Activated CD8-positive, alpha-beta T cell treated with anti-CD3 and anti-CD28 coated beads for 36 hours (primary cell): ENCODE results near the gene CXCL13. TPM values are rescaled to one million over a fixed set of nuclear protein-coding genes. Genes with fewer than 3 reads are reported as not detected.
A peak's percentile ranks its signal among the peaks of the same experiment; 100 is the strongest.

Experiments used
- ATAC-seq: fragments of 200-7000 bp; cut with Tn5 transposase; one replicate; pipeline ENCODE4 v1.10.0; 2021; ENCODE audit warnings: mild to moderate bottlenecking, moderate library complexity
- CTCF ChIA-PET: fragments of 350-600 bp; sonication (Branson Sonifier 250); formaldehyde crosslinking; loops from one replicate; lab custom pipeline; 2021; ENCODE audit warnings: antibody characterized with exemption; lab: Charles Lee
- POLR2A ChIA-PET: fragments of 350-600 bp; sonication (Branson Sonifier 250); formaldehyde crosslinking; loops from one replicate; lab custom pipeline; 2021; ENCODE audit warnings: antibody characterized with exemption; lab: Charles Lee
- DNase-seq: peaks from one replicate; pipeline ENCODE4 v3.0.0-alpha.2; 2020
- H3K27ac Mint-ChIP-seq: one replicate; pipeline ENCODE4 v1.8.0; 2021; ENCODE audit warnings: mild to moderate bottlenecking, mixed read lengths
- H3K27me3 Mint-ChIP-seq: one replicate; pipeline ENCODE4 v1.8.0; 2021; ENCODE audit warnings: mixed read lengths
- H3K36me3 Mint-ChIP-seq: one replicate; pipeline ENCODE4 v1.8.0; 2021; ENCODE audit warnings: low read depth, mixed read lengths
- H3K4me1 Mint-ChIP-seq: one replicate; pipeline ENCODE4 v1.8.0; 2021; ENCODE audit warnings: low read depth, mixed read lengths
- H3K4me3 Mint-ChIP-seq: one replicate; pipeline ENCODE4 v1.8.0; 2021; ENCODE audit warnings: mild to moderate bottlenecking, moderate library complexity, mixed read lengths
- H3K9me3 Mint-ChIP-seq: one replicate; pipeline ENCODE4 v1.8.0; 2021; ENCODE audit warnings: mixed read lengths
- intact Hi-C: fragments of 100-400 bp; cut with micrococcal nuclease; formaldehyde crosslinking; loops from one replicate; pipeline ENCODE4 v1.10.0; 2022
- total RNA-seq, 2 experiments: library from RNA; stranded (reverse); gene quantifications; one replicate each; pipeline ENCODE4 v1.2.3, GENCODE V29; 2021
- TF ChIP-seq, protein P1 (sequence below): fragments of 200-600 bp; IDR thresholded peaks from one replicate; pipeline ENCODE4 v1.8.0; 2022; ENCODE audit warnings: antibody characterized with exemption, mild to moderate bottlenecking

Gene CXCL13
- total RNA-seq, 2 experiments from 2014 or later = 0.43 TPM; not detected in 1

DNA sequence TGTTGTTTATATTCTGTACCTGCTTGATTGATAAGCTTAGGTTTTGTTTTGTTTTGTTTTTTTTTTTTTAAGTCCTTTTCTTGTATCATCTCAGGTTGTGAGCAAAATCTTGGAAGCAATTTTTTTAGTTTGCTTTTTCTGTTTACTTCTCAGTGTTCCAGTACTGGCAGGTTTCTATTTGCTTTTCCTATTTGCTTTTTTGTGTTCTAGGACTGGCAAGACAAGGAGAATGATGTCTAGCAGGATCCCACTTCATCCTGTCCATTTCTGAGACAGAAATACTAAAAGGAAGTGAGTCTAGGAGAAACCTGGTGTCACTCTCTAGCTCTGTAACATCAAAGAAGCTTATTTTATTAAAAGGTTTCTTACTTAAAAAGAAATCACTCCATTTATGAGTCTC lies 15.6 kb downstream of the CXCL13 start:
- DNase-seq (no peak), ATAC-seq (no peak)
- TF ChIP-seq, protein P1, sequence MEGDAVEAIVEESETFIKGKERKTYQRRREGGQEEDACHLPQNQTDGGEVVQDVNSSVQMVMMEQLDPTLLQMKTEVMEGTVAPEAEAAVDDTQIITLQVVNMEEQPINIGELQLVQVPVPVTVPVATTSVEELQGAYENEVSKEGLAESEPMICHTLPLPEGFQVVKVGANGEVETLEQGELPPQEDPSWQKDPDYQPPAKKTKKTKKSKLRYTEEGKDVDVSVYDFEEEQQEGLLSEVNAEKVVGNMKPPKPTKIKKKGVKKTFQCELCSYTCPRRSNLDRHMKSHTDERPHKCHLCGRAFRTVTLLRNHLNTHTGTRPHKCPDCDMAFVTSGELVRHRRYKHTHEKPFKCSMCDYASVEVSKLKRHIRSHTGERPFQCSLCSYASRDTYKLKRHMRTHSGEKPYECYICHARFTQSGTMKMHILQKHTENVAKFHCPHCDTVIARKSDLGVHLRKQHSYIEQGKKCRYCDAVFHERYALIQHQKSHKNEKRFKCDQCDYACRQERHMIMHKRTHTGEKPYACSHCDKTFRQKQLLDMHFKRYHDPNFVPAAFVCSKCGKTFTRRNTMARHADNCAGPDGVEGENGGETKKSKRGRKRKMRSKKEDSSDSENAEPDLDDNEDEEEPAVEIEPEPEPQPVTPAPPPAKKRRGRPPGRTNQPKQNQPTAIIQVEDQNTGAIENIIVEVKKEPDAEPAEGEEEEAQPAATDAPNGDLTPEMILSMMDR = no peak
- Mint-ChIP-seq H3K4me1 (peaks cover 6% of the 10 kb centered on the region), H3K36me3 (no peaks in the 10 kb centered on the region), H3K9me3 (no peaks in the 10 kb centered on the region), H3K4me3 (no peak overlapping the region), H3K27ac (no peak overlapping the region), H3K27me3 (peaks cover 15% of the 10 kb centered on the region)
- ChIA-PET POLR2A (interaction anchor here (0.6 kb wide), 1 partner anchor 83 kb away, joined by 3 read pairs; no protein-coding TSS in a partner anchor), CTCF (interaction anchor here (0.9 to 13.0 kb wide), 6 partner anchors 8 to 255 kb away, joined by 3 to 147 read pairs (median 5); no protein-coding TSS in a partner anchor)
- intact Hi-C loops = no loop called here

- CTCF ChIA-PET = interaction anchor here (1.1 kb wide), 1 partner anchor 22 kb away, joined by 4 read pairs; no protein-coding TSS in a partner anchor
- Mint-ChIP-seq H3K27ac (no peak overlapping the region), H3K4me3 (no peak overlapping the region), H3K4me1 (peaks cover 6% of the 10 kb centered on the region), H3K36me3 (no peaks in the 10 kb centered on the region), H3K27me3 (peaks cover 15% of the 10 kb centered on the region), H3K9me3 (no peaks in the 10 kb centered on the region)
- intact Hi-C loops = no loop called here
- POLR2A ChIA-PET = no interaction called here
- no peak for ATAC-seq
- TF ChIP-seq, protein P1 = no peak
- DNase-seq = no peak
These were observed 17.5 kb downstream of the CXCL13 start for GRCh38 chr4:77623091-77623490.

DNA sequence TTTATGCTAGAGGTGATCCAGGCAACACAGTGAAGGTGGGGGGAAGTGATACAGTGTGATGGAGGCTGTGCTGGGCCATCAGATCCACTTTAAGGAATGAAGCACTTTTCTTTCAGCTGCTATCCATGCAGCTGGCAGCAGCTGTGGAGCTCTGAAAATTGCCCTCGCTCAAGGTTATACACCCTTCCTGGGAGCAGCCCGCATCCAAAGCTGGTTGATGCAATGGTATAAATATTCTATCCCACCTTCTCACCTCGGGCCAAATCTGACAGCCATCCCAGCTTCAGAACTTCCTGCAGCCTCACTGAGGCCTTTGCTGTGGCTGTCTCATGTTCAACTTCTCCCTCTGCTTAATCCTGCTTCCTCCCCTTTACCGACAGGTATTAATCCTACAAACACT lies 18.6 kb downstream of the CXCL13 start:
- CTCF ChIA-PET = interaction anchor here (1.1 kb wide), 1 partner anchor 23 kb away, joined by 4 read pairs; no protein-coding TSS in a partner anchor
- intact Hi-C loops = no loop called here
- POLR2A ChIA-PET = no interaction called here
- no peak for DNase-seq
- no peak for ATAC-seq
- TF ChIP-seq, protein P1 = no peak
- Mint-ChIP-seq H3K4me3 (no peak overlapping the region), H3K27ac (no peak overlapping the region), H3K4me1 (no peaks in the 10 kb centered on the region), H3K36me3 (no peaks in the 10 kb centered on the region), H3K27me3 (peaks cover 9% of the 10 kb centered on the region), H3K9me3 (no peaks in the 10 kb centered on the region)

DNA sequence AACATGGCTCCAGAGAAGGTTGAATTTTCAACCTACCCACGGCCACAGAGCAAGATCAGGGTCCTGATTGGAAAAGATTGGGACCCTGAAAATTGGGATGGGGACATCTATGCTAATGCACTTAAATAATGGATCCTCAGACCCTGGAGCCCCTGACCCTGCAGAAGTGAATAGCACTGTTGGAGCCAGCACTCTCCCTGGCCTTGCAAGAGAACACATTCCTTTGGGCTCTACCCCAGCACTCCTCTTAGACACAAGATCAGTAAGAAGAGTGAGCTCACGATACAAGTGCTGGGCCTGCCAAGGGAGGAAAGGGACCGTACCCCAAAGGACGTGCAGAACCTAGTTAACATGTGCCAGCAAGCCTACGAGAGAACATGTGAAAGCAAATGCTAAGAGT lies 19.9 kb downstream of the CXCL13 start:
- no peak overlapping the region for H3K27ac Mint-ChIP-seq
- TF ChIP-seq, protein P1 = no peak
- peaks cover 12% of the 10 kb centered on the region for H3K4me1 Mint-ChIP-seq
- H3K27me3 Mint-ChIP-seq = peaks cover 3% of the 10 kb centered on the region
- H3K9me3 Mint-ChIP-seq = no peaks in the 10 kb centered on the region
- intact Hi-C loops = no loop called here
- H3K36me3 Mint-ChIP-seq = no peaks in the 10 kb centered on the region
- DNase-seq (no peak), ATAC-seq (no peak)
- no peak overlapping the region for H3K4me3 Mint-ChIP-seq
- POLR2A ChIA-PET = no interaction called here
- CTCF ChIA-PET = no interaction called here

DNA sequence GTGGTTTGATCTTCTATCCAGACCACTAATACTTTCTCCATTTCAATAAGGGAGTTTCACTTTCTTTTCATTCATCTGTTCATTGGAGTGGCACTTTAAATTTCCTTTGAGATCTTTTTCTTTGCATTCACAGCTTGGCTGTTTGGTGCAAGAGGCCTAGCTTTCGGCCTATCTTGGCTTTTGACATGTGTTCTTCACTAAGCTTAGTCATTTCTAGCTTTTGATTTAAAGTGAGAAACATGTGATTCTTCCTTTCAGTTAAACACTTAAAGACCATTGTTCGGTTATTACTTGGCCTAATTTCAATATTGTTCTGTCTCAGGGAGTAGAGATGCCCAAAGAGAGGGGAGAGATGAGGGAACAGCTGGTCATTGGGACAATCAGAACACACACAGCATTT lies 24.3 kb downstream of the CXCL13 start:
- intact Hi-C loops = no loop called here
- Mint-ChIP-seq H3K36me3 (no peaks in the 10 kb centered on the region), H3K27ac (peak overlapping the region; percentile 1), H3K4me1 (peaks cover 14% of the 10 kb centered on the region), H3K4me3 (no peak overlapping the region), H3K27me3 (no peaks in the 10 kb centered on the region), H3K9me3 (no peaks in the 10 kb centered on the region)
- peak; percentile 29 for DNase-seq
- peak; percentile 84 for ATAC-seq
- ChIA-PET POLR2A (interaction anchor here (0.8 to 1.2 kb wide), 3 partner anchors 13 to 256 kb away, joined by 3 to 4 read pairs (median 3); partner anchors contain the start of gene MRPL1), CTCF (interaction anchor here (1.0 to 3.0 kb wide), 6 partner anchors 9 to 245 kb away, joined by 3 to 30 read pairs (median 4); no protein-coding TSS in a partner anchor)
- TF ChIP-seq, protein P1 = no peak
